WTC11 (cell line): ENCODE measurements around the gene AKAP13.

Experiments
- CBFB ChIP-seq: sonication (generic); formaldehyde crosslinking; IDR thresholded peaks from 2 replicates; pipeline ENCODE4 v1.8.1; 2022; ENCODE audit warnings: mild to moderate bottlenecking, low read depth, missing genetic modification reagents
- FOXJ3 ChIP-seq: sonication (generic); formaldehyde crosslinking; IDR thresholded peaks from 2 replicates; pipeline ENCODE4 v1.9.0; 2021; ENCODE audit warnings: missing genetic modification reagents, mild to moderate bottlenecking, borderline replicate concordance
- JUN ChIP-seq: sonication (generic); formaldehyde crosslinking; IDR thresholded peaks from 2 replicates; pipeline ENCODE4 v1.8.0; 2023; ENCODE audit warnings: mild to moderate bottlenecking, missing genetic modification reagents
- NFYB ChIP-seq: sonication (generic); formaldehyde crosslinking; conservative IDR thresholded peaks from 2 replicates; pipeline ENCODE4 v1.8.0; 2022; ENCODE audit warnings: low read depth, missing genetic modification reagents
- TF ChIP-seq, protein P1 (sequence below): fragments of 200-600 bp; IDR thresholded peaks from 2 replicates; pipeline ENCODE4 v1.8.0; 2022; ENCODE audit warnings: antibody characterized with exemption
- TF ChIP-seq, protein P2 (sequence below): sonication (generic); formaldehyde crosslinking; IDR thresholded peaks from 2 replicates; pipeline ENCODE4 v1.8.1; 2023; ENCODE audit warnings: mild to moderate bottlenecking, missing genetic modification reagents, moderate library complexity
- TF ChIP-seq, protein P3 (sequence below): sonication (generic); formaldehyde crosslinking; IDR thresholded peaks from 2 replicates; pipeline ENCODE4 v1.8.1; 2023; ENCODE audit warnings: mild to moderate bottlenecking, missing genetic modification reagents, moderate library complexity
- TF ChIP-seq, protein P4 (sequence below): fragments of 250-450 bp; sonication (Bioruptor Pico); IDR thresholded peaks from 2 replicates; pipeline ENCODE4 v2.1.2; 2022; ENCODE audit warnings: mild to moderate bottlenecking, moderate library complexity
- TF ChIP-seq, protein P5 (sequence below): sonication (generic); formaldehyde crosslinking; IDR thresholded peaks from 2 replicates; pipeline ENCODE4 v1.8.0; 2022; ENCODE audit warnings: mild to moderate bottlenecking, missing genetic modification reagents

DNA sequence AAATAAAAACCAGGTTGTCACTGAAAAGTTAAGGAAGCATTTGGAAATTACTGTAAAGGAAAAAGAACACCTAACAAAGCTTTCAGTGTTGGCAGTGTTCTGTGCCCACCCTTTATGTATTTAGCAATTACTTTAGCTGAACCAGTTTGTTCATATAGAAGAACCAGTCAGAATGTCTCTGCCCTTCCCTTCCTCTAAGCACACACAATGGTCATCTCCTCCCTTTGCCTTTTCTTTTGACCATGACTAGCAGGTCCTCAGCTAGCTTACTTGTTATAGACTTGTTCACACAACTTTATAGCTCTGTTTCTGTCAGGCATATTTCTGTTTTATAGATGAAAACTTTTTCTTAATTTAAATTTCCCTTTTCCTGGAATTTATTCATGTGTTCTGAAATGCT is 59.6 kb downstream of the AKAP13 start:
- TF ChIP-seq, protein P1, sequence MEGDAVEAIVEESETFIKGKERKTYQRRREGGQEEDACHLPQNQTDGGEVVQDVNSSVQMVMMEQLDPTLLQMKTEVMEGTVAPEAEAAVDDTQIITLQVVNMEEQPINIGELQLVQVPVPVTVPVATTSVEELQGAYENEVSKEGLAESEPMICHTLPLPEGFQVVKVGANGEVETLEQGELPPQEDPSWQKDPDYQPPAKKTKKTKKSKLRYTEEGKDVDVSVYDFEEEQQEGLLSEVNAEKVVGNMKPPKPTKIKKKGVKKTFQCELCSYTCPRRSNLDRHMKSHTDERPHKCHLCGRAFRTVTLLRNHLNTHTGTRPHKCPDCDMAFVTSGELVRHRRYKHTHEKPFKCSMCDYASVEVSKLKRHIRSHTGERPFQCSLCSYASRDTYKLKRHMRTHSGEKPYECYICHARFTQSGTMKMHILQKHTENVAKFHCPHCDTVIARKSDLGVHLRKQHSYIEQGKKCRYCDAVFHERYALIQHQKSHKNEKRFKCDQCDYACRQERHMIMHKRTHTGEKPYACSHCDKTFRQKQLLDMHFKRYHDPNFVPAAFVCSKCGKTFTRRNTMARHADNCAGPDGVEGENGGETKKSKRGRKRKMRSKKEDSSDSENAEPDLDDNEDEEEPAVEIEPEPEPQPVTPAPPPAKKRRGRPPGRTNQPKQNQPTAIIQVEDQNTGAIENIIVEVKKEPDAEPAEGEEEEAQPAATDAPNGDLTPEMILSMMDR, result no peak
- TF ChIP-seq, protein P2, sequence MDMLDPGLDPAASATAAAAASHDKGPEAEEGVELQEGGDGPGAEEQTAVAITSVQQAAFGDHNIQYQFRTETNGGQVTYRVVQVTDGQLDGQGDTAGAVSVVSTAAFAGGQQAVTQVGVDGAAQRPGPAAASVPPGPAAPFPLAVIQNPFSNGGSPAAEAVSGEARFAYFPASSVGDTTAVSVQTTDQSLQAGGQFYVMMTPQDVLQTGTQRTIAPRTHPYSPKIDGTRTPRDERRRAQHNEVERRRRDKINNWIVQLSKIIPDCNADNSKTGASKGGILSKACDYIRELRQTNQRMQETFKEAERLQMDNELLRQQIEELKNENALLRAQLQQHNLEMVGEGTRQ, result no peak
- no peak for TF ChIP-seq FOXJ3 (CRISPR knock-in tag)
- TF ChIP-seq, protein P3, sequence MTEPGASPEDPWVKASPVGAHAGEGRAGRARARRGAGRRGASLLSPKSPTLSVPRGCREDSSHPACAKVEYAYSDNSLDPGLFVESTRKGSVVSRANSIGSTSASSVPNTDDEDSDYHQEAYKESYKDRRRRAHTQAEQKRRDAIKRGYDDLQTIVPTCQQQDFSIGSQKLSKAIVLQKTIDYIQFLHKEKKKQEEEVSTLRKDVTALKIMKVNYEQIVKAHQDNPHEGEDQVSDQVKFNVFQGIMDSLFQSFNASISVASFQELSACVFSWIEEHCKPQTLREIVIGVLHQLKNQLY (CRISPR knock-in tag), result no peak
- TF ChIP-seq, protein P4, sequence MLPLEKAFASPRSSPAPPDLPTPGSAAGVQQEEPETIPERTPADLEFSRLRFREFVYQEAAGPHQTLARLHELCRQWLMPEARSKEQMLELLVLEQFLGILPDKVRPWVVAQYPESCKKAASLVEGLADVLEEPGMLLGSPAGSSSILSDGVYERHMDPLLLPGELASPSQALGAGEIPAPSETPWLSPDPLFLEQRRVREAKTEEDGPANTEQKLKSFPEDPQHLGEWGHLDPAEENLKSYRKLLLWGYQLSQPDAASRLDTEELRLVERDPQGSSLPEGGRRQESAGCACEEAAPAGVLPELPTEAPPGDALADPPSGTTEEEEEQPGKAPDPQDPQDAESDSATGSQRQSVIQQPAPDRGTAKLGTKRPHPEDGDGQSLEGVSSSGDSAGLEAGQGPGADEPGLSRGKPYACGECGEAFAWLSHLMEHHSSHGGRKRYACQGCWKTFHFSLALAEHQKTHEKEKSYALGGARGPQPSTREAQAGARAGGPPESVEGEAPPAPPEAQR, result no peak
- TF ChIP-seq, protein P5, sequence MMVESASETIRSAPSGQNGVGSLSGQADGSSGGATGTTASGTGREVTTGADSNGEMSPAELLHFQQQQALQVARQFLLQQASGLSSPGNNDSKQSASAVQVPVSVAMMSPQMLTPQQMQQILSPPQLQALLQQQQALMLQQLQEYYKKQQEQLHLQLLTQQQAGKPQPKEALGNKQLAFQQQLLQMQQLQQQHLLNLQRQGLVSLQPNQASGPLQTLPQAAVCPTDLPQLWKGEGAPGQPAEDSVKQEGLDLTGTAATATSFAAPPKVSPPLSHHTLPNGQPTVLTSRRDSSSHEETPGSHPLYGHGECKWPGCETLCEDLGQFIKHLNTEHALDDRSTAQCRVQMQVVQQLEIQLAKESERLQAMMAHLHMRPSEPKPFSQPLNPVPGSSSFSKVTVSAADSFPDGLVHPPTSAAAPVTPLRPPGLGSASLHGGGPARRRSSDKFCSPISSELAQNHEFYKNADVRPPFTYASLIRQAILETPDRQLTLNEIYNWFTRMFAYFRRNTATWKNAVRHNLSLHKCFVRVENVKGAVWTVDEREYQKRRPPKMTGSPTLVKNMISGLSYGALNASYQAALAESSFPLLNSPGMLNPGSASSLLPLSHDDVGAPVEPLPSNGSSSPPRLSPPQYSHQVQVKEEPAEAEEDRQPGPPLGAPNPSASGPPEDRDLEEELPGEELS (CRISPR knock-in tag), result no peak
- no peak for TF ChIP-seq CBFB (CRISPR knock-in tag)
- no peak for TF ChIP-seq JUN (CRISPR knock-in tag)
- no peak for TF ChIP-seq NFYB (CRISPR knock-in tag)
